CD4-positive, alpha-beta T cell treated with Interleukin-17A for 4 hours (primary cell): Measurements from ENCODE around the gene CD320.
"Not testable (repeated sequence)": the region's sequence is repeated elsewhere in the genome, so short reads cannot be mapped to it uniquely, and the experiment has no call there.

Experiments used
- DNase-seq: peaks from one replicate; pipeline ENCODE4 v3.0.0-alpha.2; 2020; ENCODE audit warnings: mixed read lengths

CD320 gene

DNA sequence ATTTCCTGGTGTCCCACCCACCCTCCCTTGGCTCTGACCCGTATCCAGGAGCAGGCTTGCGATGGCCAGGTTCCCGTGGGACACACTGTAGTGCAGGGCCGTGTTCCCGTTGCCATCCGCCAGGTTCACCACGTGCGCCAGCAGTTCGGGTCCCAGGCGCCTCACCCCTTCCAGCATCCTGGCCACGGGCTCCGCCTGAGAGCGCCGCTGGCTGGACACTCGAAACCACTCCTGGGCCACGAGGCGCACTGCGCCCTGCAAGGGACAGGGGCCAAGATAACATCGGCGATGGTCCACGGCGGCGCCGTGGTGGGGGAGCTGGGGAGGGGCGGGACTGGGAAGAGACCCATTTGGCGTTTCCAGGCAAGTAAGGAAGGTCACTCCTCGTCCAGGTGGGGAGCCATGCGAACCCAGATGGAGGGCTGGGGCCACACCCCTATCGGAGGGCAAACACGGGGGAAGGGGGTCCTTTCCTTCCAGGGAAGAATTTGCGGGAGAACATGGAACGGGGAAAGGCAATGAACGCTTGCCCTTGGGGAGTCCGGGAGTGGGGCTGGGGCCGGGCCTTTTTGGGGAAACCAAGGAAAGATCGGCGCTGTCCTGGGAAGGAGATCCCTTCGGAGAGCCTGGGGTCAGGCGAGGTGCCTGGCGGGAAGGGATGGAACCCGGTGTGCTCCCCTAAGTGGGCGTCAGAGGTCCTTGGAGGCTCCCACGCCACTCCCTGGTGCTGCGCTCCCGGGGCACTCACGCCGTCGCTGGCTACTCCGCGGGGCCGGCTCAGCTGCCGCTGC is 25.0 kb upstream of the CD320 start:
- no peak for DNase-seq

- DNase-seq: no peak
Measured at GRCh38 chr19:8331263-8331845, 23.2 kb upstream of the CD320 start.

GRCh38 chr19:8329996-8330395 is 21.8 kb upstream of the CD320 start:
- DNase-seq: no peak

DNA sequence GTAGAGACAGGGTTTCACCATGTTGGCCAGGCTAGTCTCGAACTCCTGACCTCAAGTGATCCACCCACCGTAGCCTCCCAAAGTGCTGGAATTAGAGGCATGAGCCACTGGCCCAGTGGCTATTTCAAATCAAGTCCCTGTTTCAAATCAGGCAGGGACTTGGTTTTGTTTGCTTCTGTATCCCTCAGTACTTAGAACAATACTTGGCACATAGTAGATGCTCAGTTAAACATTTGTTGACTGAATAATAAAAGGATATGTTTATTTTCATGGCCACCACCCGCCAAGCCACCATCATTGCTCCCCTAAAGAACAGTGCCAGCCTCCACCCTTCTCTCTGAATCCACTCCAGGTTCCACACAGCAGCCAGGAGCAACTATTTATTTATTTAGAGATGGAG is 17.3 kb upstream of the CD320 start:
- no peak for DNase-seq

- DNase-seq: no peak
Measured at GRCh38 chr19:8324186-8325050, 16.3 kb upstream of the CD320 start.

DNA sequence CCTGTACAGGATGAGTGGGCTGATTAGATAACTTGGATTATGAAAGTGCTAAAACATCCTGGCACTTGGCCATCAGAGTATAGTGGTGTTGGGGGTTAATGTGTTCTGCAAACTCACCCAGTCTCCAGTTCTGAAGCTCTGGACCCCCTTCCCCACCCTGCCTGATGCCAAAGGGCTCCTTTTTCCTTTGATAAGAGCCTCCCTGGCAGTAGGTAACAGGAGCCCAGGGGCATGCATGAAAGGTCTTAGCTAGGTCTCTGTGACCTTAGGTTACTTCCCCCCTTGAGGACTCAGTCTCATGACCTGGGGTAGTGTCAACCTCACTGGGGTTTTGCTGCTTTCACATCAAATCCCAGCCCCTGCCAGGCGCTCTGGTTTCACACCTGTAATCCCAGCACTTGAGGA is 15.6 kb upstream of the CD320 start:
- no peak for DNase-seq

DNA sequence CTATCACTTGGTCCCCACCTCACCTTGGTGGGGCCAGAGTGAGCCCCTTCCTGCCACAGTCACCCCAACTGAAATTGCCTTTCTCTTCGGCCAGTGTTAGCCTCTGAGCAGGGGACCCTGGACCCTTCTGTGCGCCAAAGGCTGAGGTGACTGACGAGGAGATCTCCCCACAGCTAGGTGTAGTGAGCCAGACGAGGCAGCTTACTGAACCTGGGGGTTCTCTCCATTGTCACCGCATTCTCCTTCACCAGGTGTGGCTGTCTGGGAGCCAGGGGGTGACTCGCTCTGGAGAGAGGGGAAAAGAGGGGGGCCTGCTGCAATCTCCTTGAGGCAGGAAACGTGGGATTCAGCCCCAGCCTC is 14.5 kb upstream of the CD320 start:
- DNase-seq: no peak

DNA sequence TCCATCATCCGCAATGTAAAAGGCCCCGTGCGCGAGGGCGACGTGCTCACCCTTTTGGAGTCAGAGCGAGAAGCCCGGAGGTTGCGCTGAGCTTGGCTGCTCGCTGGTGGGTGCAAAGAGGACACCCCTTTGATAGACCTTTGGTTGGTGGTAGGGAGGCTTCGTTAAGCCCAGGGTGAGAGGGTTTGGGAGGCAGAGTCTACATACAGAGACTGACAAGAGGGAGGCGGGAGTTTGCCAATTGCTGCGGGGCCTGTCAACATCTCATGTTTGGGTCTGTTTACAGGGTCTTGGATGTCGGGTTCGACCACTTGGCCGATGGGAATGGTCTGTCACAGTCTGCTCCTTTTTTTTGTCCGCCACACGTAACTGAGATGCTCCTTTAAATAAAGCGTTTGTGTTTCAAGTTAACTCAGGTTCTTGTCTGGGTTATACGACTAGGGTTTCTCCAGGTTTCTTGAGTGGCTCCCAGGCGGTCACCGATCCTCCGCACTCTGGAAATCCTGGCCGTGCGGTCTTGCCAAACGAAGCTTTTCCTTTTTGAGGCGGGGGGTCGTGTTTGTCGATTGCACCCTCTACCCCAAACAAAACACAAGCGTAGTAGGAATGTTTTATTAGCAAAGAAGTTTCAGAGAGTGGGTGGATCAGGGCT is 14.0 kb upstream of the CD320 start:
- DNase-seq: no peak

DNA sequence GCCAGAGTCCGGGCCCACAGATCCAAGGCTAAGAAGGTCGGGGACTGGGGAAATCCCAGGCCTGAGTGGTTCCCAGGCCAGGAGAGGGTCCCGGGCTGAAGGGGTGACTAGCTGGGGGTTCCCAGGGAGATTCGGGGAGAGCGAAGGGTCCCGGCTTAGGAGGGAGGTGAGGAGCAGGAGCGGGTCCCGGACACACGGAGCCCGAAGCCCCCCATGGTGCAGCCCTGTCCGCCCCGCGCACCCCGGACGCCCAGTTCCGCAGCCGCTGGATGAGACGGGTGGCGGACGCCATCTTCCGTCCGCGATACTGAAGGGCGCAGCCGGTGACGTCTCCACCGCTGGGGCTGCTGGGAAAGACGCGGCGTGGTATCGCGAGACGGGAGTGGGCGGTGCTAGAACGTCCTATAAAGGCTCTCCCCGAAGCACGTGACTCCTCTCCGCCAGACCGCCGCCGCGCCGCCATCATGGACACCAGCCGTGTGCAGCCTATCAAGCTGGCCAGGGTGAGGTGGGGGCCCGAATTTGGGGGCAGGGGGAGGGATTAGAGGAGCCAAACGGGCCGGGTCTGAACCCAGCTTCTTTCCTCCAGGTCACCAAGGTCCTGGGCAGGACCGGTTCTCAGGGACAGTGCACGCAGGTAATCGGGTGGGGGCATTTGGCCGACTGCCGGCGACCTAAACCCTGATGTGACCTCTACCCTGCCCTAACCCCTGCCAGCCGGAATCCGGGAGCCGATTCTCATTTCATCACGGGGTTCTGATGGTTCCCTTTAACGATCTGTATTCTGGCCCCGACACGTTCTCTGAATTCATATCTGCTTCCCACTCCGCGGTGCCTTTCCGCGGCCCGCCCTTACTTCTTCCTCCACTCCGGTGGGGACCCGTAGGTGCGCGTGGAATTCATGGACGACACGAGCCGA is 13.2 kb upstream of the CD320 start, which contains the start of the genes NDUFA7 and RPS28:
Gene NDUFA7, minus strand, starts transcription at position 309 of the 919 bp plus-strand sequence. Its CDS starts 17 bp downstream, at position 292.
Gene RPS28, plus strand, starts transcription at position 430 of the 919 bp plus-strand sequence. Its CDS starts 35 bp downstream, at position 465.
- DNase-seq: peak; percentile 98

DNA sequence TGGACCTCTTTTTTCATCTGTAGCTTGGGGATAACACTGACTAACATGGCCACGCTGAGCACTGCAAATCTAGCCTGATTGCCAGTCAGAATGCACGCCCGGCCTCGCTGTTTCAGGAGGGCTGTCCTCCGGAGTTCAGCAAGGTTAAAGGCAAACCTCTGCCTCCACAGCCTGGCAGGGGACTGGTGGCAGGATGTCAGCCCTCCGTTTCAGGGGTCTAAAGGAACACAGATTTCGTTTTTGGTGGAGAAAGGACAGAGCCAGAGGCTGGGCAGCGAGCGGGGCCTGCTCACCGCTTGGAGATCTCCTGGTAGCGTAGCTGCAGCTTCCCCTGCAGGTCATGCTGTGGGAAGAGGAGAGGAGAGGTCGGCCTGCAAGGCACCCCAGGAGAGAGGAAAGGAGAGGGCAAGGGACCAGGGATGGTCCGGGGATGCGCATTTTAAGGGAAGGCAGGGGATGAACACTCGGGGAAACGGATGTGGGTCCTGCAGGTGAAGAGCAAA is 12.5 kb upstream of the CD320 start:
- no peak for DNase-seq

DNA sequence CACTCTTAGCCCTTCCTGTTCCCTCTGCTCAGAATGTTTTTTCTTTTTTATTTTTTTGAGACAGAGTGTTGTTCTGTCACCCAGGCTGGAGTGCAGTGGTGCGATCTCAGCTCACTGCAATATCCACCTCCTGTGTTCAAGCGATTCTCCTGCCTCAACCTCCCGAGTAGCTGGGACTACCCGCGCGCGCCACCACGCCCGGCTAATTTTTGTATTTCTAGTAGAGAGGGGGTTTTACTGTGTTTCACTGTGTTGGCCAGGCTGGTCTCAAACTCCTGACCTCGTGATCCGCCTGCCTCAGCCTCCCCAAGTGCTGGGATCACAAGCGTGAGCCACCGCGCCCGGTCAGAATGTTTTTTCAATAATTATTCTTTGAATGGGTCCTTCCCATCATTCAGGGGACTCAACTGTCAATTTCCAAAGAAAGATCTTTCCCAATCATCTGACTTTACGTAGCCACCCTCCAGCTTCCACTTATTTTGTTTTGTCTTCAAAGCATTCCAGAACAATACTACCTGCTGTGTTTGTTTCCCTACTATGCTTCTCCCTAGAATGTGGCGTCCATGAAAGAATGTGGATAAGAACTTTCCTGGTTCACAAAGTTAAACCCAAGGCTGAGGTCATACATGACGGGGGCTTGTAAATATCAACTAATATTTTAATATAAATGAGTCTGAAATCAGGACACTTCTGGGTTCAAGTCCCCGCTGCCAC is 11.8 kb upstream of the CD320 start:
- DNase-seq: no peak

GRCh38 chr19:8318835-8319234 is 10.7 kb upstream of the CD320 start:
- DNase-seq: not testable (repeated sequence)

DNA sequence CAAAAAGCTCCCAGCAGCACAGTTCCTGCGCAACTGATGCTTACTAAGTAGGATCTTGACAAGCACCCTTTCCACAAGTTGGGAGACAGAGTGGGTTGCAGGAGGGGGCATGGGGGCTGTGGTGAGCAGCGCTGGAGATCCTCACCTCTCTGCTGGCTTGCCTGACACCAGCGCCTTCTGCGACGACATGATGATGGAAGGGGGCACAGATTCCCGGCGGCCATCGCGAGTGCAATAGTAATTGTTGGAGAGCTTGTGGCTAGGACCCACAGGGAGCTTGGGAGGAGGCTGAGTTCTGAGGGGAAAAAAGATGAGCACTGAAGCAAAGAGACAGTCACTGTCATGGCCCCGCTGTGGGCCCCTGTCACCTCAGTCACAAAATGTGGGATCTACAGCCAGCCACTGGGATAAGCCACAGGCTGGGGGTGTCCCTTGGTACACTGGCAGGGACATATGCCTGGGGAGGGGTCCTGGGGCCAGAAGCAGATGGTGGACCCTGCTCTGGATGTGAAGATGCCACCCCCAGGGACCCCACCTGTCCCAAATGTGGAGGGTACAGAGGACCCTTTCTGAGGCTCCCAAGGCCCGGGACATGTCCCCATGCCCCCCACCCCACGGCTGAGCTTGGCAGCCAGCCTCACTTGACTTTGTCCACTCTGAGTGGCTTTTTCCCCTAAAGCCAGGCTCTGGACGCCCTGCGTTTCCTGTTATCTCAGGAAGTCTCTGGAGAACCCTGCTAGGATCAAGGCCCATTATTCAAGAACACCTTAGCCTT is 8.4 kb upstream of the CD320 start:
- DNase-seq: no peak

DNA sequence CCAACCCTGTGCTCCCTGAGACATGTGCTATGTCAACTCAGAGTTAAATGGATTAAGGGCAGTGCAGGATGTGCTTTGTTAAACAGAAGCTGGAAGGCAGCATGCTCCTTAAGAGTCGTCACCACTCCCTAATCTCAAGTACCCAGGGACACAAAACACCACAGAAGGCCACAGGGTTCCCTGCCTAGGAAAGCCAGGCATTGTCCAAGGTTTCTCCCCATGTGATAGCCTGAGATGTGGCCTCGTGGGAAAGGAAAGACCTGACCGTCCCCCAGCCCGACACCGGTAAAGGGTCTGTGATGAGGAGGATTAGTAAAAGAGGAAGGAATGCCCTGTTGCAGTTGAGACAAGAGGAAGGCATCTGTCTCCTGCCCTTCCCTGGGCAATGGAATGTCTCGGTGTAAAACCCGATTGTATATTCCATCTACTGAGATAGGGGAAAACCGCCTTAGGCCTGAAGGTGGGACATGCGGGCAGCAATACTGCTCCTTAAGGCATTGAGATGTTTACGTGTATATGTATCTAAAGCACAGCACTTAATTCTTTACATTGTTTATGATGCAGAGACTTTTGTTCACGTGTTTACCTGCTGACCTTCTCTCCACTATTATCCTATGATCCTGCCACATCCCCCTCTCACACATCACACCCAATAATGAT is 7.0 kb upstream of the CD320 start:
- DNase-seq: not testable (repeated sequence)

GRCh38 chr19:8311461-8312260 is 3.5 kb upstream of the CD320 start:
- DNase-seq: no peak

GRCh38 chr19:8310342-8311055 is 2.3 kb upstream of the CD320 start:
- no peak for DNase-seq

DNA sequence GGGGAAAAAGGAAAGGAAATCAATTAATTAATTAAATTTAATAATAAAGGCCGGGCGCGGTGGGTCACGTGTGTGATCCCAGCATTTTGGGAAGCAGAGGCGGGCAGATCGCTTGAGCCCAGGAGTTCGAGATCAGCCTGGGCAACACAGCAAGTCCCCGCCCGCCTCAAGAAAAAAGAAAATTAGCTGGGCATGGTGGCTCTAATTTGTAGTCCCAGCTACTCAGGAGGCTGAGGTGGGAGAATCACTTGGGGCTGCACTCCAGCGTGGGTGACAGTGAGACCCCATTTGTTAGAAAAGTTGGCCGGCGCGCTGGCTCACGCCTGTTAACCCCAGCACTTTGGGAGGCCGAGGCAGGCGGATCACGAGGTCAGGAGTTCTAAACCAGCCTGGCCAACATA is 733 bp upstream of the CD320 start:
- no peak for DNase-seq

DNA sequence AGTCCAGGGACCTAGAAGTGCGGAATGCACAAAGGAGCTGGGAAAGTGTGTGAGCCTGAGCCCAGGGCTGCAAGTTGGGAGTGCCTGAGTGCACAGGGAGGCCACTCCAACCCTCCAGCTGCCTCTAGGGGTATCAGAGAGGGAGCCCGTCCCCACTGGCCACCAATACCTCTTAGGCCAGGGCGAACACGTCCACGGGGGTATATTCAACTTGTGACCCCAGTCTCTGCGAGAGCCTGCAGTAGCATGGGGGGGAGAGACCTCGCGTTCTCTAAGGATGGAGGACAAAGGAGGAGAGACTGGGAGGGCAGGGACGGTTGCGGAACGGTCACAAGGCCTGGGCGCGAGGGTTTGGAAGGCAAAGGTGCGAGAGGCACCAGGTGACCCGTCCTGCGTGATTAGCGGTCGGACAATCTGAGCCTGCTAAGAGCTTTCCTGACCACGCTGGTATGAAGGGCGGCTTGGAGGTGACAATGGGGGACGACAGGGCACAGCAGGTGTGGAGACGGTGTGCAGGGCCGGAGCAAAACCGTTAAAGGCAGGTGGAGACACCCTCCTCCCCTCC is 676 bp downstream of the CD320 start:
- DNase-seq: no peak
